ENCODE measurements around the gene TMEM25.
"Not testable (repeated sequence)": the region's sequence is repeated elsewhere in the genome, so short reads cannot be mapped to it uniquely, and the experiment has no call there.

The TMEM25 gene

GRCh38 chr11:118532091-118532490 is 1.1 kb downstream of the TMEM25 start:
- no peak for DNase-seq (ENCODE audit: low read depth in 2 of 2, low spot score in 1 of 2)

GRCh38 chr11:118532852-118533768 is 2.1 kb downstream of the TMEM25 start:
- DNase-seq (ENCODE audit: low read depth in 2 of 2, low spot score in 1 of 2): no peak

GRCh38 chr11:118533769-118534729 is 3.1 kb downstream of the TMEM25 start:
- no peak for DNase-seq (ENCODE audit: low read depth in 2 of 2, low spot score in 1 of 2)

- no peak for DNase-seq (ENCODE audit: low read depth in 2 of 2, low spot score in 1 of 2)
These were observed 4.3 kb downstream of the TMEM25 start for GRCh38 chr11:118535261-118535660.

- DNase-seq (ENCODE audit: low read depth in 2 of 2, low spot score in 1 of 2): no peak
These were observed 5.7 kb downstream of the TMEM25 start for GRCh38 chr11:118536726-118537125.

GRCh38 chr11:118537409-118537980 is 6.5 kb downstream of the TMEM25 start:
- DNase-seq (ENCODE audit: low read depth in 2 of 2, low spot score in 1 of 2): no peak

GRCh38 chr11:118544010-118544646 is 13.1 kb downstream of the TMEM25 start:
- DNase-seq (ENCODE audit: low read depth in 2 of 2, low spot score in 1 of 2): no peak

- no peak for DNase-seq (ENCODE audit: low read depth in 2 of 2, low spot score in 1 of 2)
These were observed 13.6 kb downstream of the TMEM25 start for GRCh38 chr11:118544647-118545010.

GRCh38 chr11:118545533-118545932 is 14.5 kb downstream of the TMEM25 start:
- no peak for DNase-seq (ENCODE audit: low read depth in 2 of 2, low spot score in 1 of 2)

GRCh38 chr11:118547132-118547531 is 16.1 kb downstream of the TMEM25 start:
- no peak for DNase-seq (ENCODE audit: low read depth in 2 of 2, low spot score in 1 of 2)

GRCh38 chr11:118552341-118552740 is 21.3 kb downstream of the TMEM25 start:
- DNase-seq (ENCODE audit: low read depth in 2 of 2, low spot score in 1 of 2): no peak

GRCh38 chr11:118560806-118561205 is 29.8 kb downstream of the TMEM25 start:
- no peak for DNase-seq (ENCODE audit: low read depth in 2 of 2, low spot score in 1 of 2)

GRCh38 chr11:118565051-118565450 is 34.1 kb downstream of the TMEM25 start:
- DNase-seq (ENCODE audit: low read depth in 2 of 2, low spot score in 1 of 2): no peak

- no peak for DNase-seq (ENCODE audit: low read depth in 2 of 2, low spot score in 1 of 2)
These were observed 38.7 kb downstream of the TMEM25 start for GRCh38 chr11:118569670-118570069.

GRCh38 chr11:118570787-118571186 is 39.8 kb downstream of the TMEM25 start:
- DNase-seq (ENCODE audit: low read depth in 2 of 2, low spot score in 1 of 2): no peak

- DNase-seq (ENCODE audit: low read depth in 2 of 2, low spot score in 1 of 2): not testable (repeated sequence)
These were observed 40.7 kb downstream of the TMEM25 start for GRCh38 chr11:118571701-118572060.

- peak; percentile 41 to 68 for DNase-seq (ENCODE audit: low read depth in 2 of 2, low spot score in 1 of 2)
These were observed 41.3 kb downstream of the TMEM25 start, which contains the start of gene ARCN1 for GRCh38 chr11:118572061-118572980. Gene ARCN1, plus strand, starts transcription at chr11:118572409. Its CDS starts 139 bp downstream, at chr11:118572548.

GRCh38 chr11:118572981-118573550 is 42.1 kb downstream of the TMEM25 start:
- DNase-seq (ENCODE audit: low read depth in 2 of 2, low spot score in 1 of 2): no peak

- no peak for DNase-seq (ENCODE audit: low read depth in 2 of 2, low spot score in 1 of 2)
These were observed 43.6 kb downstream of the TMEM25 start for GRCh38 chr11:118574636-118575035.

Data from stimulated activated CD8-positive, alpha-beta memory T cell treated with anti-CD3 and anti-CD28 coated beads, Interleukin-4, amount 100 ng/mL, for 4 hours (primary cell).